Stimulated activated CD4-positive, alpha-beta T cell treated with anti-CD3 and anti-CD28 coated beads, Interleukin-15, amount 100 ng/mL, for 1 hour (primary cell): ENCODE data around the gene ISY1.
"Not testable (repeated sequence)": the region's sequence is repeated elsewhere in the genome, so short reads cannot be mapped to it uniquely, and the experiment has no call there.

ENCODE experiments used
- DNase-seq, 2 donors: peaks; one replicate each; pipeline ENCODE4 v3.0.0-alpha.2; 2020; ENCODE audit warnings: low read depth in 1 of 2, low spot score in 1 of 2

ISY1 gene

GRCh38 chr3:129166579-129167332, 5.9 kb upstream of the ISY1 start:
- no peak for DNase-seq

- not testable (repeated sequence) for DNase-seq
Observed at GRCh38 chr3:129165594-129165993, 4.7 kb upstream of the ISY1 start.

- no peak for DNase-seq
Observed at GRCh38 chr3:129164500-129164899, 3.6 kb upstream of the ISY1 start.

- no peak for DNase-seq
Observed at GRCh38 chr3:129162729-129163579, 2.1 kb upstream of the ISY1 start.

- DNase-seq, result no peak
Observed at GRCh38 chr3:129161860-129162271, 1.0 kb upstream of the ISY1 start.

- no peak for DNase-seq
Observed at GRCh38 chr3:129144786-129145185, 16.1 kb downstream of the ISY1 start.

GRCh38 chr3:129141011-129141410, 19.9 kb downstream of the ISY1 start:
- DNase-seq, result not testable (repeated sequence)

GRCh38 chr3:129139911-129140310, 21.0 kb downstream of the ISY1 start:
- no peak for DNase-seq

- DNase-seq, result not testable (repeated sequence)
Observed at GRCh38 chr3:129136275-129136674, 24.6 kb downstream of the ISY1 start.

- no peak for DNase-seq
Observed at GRCh38 chr3:129132097-129132866, 28.6 kb downstream of the ISY1 start.

GRCh38 chr3:129131465-129132088, 29.3 kb downstream of the ISY1 start:
- no peak for DNase-seq

- DNase-seq, result no peak
Observed at GRCh38 chr3:129130291-129130813, 30.5 kb downstream of the ISY1 start.

GRCh38 chr3:129128357-129129155, 32.3 kb downstream of the ISY1 start:
- no peak for DNase-seq

GRCh38 chr3:129126726-129127280, 34.1 kb downstream of the ISY1 start:
- no peak for DNase-seq

GRCh38 chr3:129123314-129124060, 37.4 kb downstream of the ISY1 start:
- DNase-seq, result no peak

- DNase-seq, result no peak
Observed at GRCh38 chr3:129122412-129123011, 38.4 kb downstream of the ISY1 start.

- peak; percentile 76 to 80 for DNase-seq
Observed at GRCh38 chr3:129121792-129122411, 39.0 kb downstream of the ISY1 start, which contains the start of gene RAB43. Gene RAB43 (minus strand): TSS chr3:129121804. CDS start chr3:129121489, 315 bp downstream.
